Loucy (cell line): ENCODE results near the gene SORCS2.

Experiments
- EZH2phosphoT487 ChIP-seq: fragments of 200-600 bp; IDR thresholded peaks from 2 replicates; pipeline ENCODE4 v1.6.1; 2018; ENCODE audit warnings: antibody characterized with exemption, mild to moderate bottlenecking, moderate library complexity, borderline replicate concordance
- TF ChIP-seq, protein P1 (sequence below): fragments of 200-600 bp; sonication (generic); conservative IDR thresholded peaks from 2 replicates; pipeline ENCODE4 v1.5.1; 2014; ENCODE audit warnings: mild to moderate bottlenecking, antibody characterized with exemption, low read length

DNA sequence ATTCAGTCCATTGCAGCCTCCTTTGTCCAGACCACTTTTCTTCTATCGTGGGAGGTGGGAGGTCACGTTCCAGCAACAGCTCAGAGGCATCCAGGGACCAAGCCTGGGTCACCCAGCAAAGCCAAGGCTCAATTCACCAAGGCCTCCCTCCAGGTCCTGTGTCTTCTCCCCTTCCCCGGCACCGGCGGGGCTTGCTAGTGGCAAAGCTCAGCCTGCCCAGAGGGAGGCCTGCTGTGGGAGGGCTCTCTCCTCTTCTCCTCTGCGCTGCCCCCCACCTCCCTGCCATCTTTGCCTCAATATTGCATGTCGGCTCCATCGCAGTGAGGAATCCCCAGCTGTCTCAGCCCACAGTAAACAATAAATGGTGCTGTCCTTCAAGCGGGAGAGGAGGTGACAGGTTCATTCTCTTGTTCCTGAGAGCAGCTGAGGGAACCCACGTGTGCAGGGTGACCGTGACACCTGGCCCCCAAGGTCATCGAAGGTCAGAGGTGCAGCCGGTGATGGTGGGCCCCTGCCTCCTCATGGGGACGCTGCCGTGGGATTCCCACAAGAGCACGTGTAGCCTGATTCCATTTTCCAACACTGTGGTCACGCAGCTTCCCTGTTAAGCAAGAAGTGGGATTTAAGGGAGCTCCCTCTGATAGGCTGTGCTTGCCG, 353.9 kb downstream of the SORCS2 start:
- TF ChIP-seq, protein P1, sequence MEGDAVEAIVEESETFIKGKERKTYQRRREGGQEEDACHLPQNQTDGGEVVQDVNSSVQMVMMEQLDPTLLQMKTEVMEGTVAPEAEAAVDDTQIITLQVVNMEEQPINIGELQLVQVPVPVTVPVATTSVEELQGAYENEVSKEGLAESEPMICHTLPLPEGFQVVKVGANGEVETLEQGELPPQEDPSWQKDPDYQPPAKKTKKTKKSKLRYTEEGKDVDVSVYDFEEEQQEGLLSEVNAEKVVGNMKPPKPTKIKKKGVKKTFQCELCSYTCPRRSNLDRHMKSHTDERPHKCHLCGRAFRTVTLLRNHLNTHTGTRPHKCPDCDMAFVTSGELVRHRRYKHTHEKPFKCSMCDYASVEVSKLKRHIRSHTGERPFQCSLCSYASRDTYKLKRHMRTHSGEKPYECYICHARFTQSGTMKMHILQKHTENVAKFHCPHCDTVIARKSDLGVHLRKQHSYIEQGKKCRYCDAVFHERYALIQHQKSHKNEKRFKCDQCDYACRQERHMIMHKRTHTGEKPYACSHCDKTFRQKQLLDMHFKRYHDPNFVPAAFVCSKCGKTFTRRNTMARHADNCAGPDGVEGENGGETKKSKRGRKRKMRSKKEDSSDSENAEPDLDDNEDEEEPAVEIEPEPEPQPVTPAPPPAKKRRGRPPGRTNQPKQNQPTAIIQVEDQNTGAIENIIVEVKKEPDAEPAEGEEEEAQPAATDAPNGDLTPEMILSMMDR = no peak
- TF ChIP-seq EZH2phosphoT487 = no peak
